Measurements from ENCODE around the gene C11orf68.

- TF ChIP-seq CTCF (IDR thresholded peaks at IDR 0.05) (no peak), POLR2A (IDR thresholded peaks at IDR 0.05) (no peak)
Measured at GRCh38 chr11:65941720-65942310, 23.0 kb upstream of the C11orf68 start.

All from thyroid gland (tissue), 4 donors.